Measurements from ENCODE around the gene FOXF2.

The FOXF2 gene

GRCh38 chr6:1422290-1422689 is 32.9 kb downstream of the FOXF2 start:
- DNase-seq (ENCODE audit: extremely low read depth, low read depth) = no peak
- no peak for TF ChIP-seq CTCF (IDR thresholded peaks at IDR 0.05; ENCODE audit: low read depth, low read length)

- DNase-seq (ENCODE audit: extremely low read depth, low read depth) = peak; percentile 31
- TF ChIP-seq CTCF (IDR thresholded peaks at IDR 0.05; ENCODE audit: low read depth, low read length) = no peak
These were observed 34.2 kb downstream of the FOXF2 start for GRCh38 chr6:1423578-1423977.

- TF ChIP-seq CTCF (IDR thresholded peaks at IDR 0.05; ENCODE audit: low read depth, low read length) = peak; percentile 79
- DNase-seq (ENCODE audit: extremely low read depth, low read depth) = peak; percentile 56
These were observed 35.0 kb downstream of the FOXF2 start for GRCh38 chr6:1424306-1424927.

GRCh38 chr6:1426416-1426815 is 37.0 kb downstream of the FOXF2 start:
- no peak for DNase-seq (ENCODE audit: extremely low read depth, low read depth)
- no peak for TF ChIP-seq CTCF (IDR thresholded peaks at IDR 0.05; ENCODE audit: low read depth, low read length)

- no peak for TF ChIP-seq CTCF (IDR thresholded peaks at IDR 0.05; ENCODE audit: low read depth, low read length)
- no peak for DNase-seq (ENCODE audit: extremely low read depth, low read depth)
These were observed 46.4 kb downstream of the FOXF2 start for GRCh38 chr6:1435806-1436205.

- DNase-seq (ENCODE audit: extremely low read depth, low read depth) = peak; percentile 49
- TF ChIP-seq CTCF (IDR thresholded peaks at IDR 0.05; ENCODE audit: low read depth, low read length) = peak; percentile 69
These were observed 47.2 kb downstream of the FOXF2 start for GRCh38 chr6:1436334-1437306.

All from AG09319 (cell line).